GM12878 (cell line): ENCODE measurements around the gene TRAF3IP3. TPM values are rescaled to one million over a fixed set of nuclear protein-coding genes. Genes with fewer than 3 reads are reported as not detected.

ENCODE experiments used
- ATF2 ChIP-seq: IDR thresholded peaks from 2 replicates; pipeline ENCODE4 v1.6.1; 2012; ENCODE audit warnings: low read length, inconsistent platforms
- ATF7 ChIP-seq: fragments of 450-650 bp; IDR thresholded peaks from 2 replicates; pipeline ENCODE4 v1.6.1; 2016; ENCODE audit warnings: low read depth, mild to moderate bottlenecking
- CBFB ChIP-seq: IDR thresholded peaks from 2 replicates; pipeline ENCODE4 v1.6.1; 2016; ENCODE audit warnings: antibody characterized with exemption, low read depth
- ETV6 ChIP-seq, 2 experiments: fragments of 450-650 bp in 1 of 2; IDR thresholded peaks in 1 of 2; conservative IDR thresholded peaks in 1 of 2; 2 replicates each; pipeline ENCODE4 v1.6.1; 2014; ENCODE audit warnings: antibody characterized with exemption in 1 of 2, borderline replicate concordance in 1 of 2, low read depth in 1 of 2, mild to moderate bottlenecking in 1 of 2, moderate library complexity in 1 of 2
- JUND ChIP-seq: IDR thresholded peaks from 2 replicates; pipeline ENCODE4 v1.6.1; 2012; ENCODE audit warnings: low read depth, mild to moderate bottlenecking, low read length, improper control_type of control experiment, moderate library complexity
- MTA2 ChIP-seq: fragments of 450-650 bp; IDR thresholded peaks from 2 replicates; pipeline ENCODE4 v1.6.1; 2016; ENCODE audit warnings: low read depth, mild to moderate bottlenecking, moderate library complexity
- NFIC ChIP-seq: IDR thresholded peaks from 2 replicates; pipeline ENCODE4 v1.6.1; 2012; ENCODE audit warnings: low read depth, mild to moderate bottlenecking, inconsistent platforms, low read length, moderate library complexity
- NFYA ChIP-seq: IDR thresholded peaks from 2 replicates; pipeline ENCODE4 v1.6.1; 2011; ENCODE audit warnings: low read depth, mild to moderate bottlenecking, low read length, improper control_type of control experiment, borderline replicate concordance
- POLR2AphosphoS5 ChIP-seq: IDR thresholded peaks from 2 replicates; pipeline ENCODE4 v1.6.1; 2011; ENCODE audit warnings: mild to moderate bottlenecking, low read length, inconsistent platforms
- SIN3A ChIP-seq: IDR thresholded peaks from 2 replicates; pipeline ENCODE4 v1.6.1; 2012; ENCODE audit warnings: low read depth, low read length, improper control_type of control experiment
- SIX5 ChIP-seq: IDR thresholded peaks from 2 replicates; pipeline ENCODE4 v1.6.1; 2011; ENCODE audit warnings: mild to moderate bottlenecking, low read depth, low read length, moderate library complexity; ENCODE audit not compliant: severe bottlenecking
- SKIL ChIP-seq: fragments of 450-650 bp; IDR thresholded peaks from 2 replicates; pipeline ENCODE4 v1.6.1; 2017; ENCODE audit warnings: mild to moderate bottlenecking, low read depth, inconsistent platforms; ENCODE audit not compliant: poor library complexity, severe bottlenecking
- ZBED1 ChIP-seq: IDR thresholded peaks from 2 replicates; pipeline ENCODE4 v1.6.1; 2016; ENCODE audit warnings: borderline replicate concordance
- ZNF622 ChIP-seq: fragments of 450-650 bp; IDR thresholded peaks from 2 replicates; pipeline ENCODE4 v1.6.1; 2017; ENCODE audit warnings: mild to moderate bottlenecking, inconsistent platforms
- polyA plus RNA-seq, 11 experiments: library from polyadenylated mRNA; depleted of rRNA in 4 of 11; unstranded in 6 of 11; stranded (reverse) in 5 of 11; fragments of >200 nt; fragmentation: Nextera tagmentation in 4 of 11; fragmentation: Illumina TruSeq in 1 of 11; extraction: Ambion mirVana in 4 of 11; extraction: Trizol in 1 of 11; gene quantifications; 1 replicate in 1 of 11; 2 replicates in 10 of 11; pipeline versions ENCODE4 v1.2.1 to v1.2.3, GENCODE V29; 2011 to 2016; ENCODE audit warnings: inconsistent platforms in 2 of 11, missing spikeins in 2 of 11, low read depth in 1 of 11
- total RNA-seq, 4 experiments: library from RNA; depleted of rRNA in 3 of 4; stranded (reverse); fragments of >200 nt in 3 of 4; fragmentation: Illumina TruSeq in 1 of 4; extraction: Trizol in 1 of 4; gene quantifications; 2 replicates each; pipeline versions ENCODE4 v1.2.1 to v1.2.3, GENCODE V29; 2013 to 2021
- TF ChIP-seq, protein P1 (sequence below): IDR thresholded peaks from 2 replicates; pipeline ENCODE4 v1.6.1; 2012; ENCODE audit warnings: mild to moderate bottlenecking, low read depth, low read length
- TF ChIP-seq, protein P2 (sequence below): IDR thresholded peaks from 2 replicates; pipeline ENCODE4 v1.6.1; 2011; ENCODE audit warnings: borderline replicate concordance, low read depth, mild to moderate bottlenecking, moderate library complexity, low read length; ENCODE audit not compliant: insufficient read depth, poor library complexity, severe bottlenecking

TRAF3IP3 gene
- total and polyA plus RNA-seq, 10 of the 15 experiments (the other 5 are each of a cell fraction or from before 2014, with no cell fraction given): 61.6 to 121 (median 96.5) TPM

GRCh38 chr1:209751627-209752231 lies 4.1 kb upstream of the TRAF3IP3 start (continued):
- TF ChIP-seq, protein P1, sequence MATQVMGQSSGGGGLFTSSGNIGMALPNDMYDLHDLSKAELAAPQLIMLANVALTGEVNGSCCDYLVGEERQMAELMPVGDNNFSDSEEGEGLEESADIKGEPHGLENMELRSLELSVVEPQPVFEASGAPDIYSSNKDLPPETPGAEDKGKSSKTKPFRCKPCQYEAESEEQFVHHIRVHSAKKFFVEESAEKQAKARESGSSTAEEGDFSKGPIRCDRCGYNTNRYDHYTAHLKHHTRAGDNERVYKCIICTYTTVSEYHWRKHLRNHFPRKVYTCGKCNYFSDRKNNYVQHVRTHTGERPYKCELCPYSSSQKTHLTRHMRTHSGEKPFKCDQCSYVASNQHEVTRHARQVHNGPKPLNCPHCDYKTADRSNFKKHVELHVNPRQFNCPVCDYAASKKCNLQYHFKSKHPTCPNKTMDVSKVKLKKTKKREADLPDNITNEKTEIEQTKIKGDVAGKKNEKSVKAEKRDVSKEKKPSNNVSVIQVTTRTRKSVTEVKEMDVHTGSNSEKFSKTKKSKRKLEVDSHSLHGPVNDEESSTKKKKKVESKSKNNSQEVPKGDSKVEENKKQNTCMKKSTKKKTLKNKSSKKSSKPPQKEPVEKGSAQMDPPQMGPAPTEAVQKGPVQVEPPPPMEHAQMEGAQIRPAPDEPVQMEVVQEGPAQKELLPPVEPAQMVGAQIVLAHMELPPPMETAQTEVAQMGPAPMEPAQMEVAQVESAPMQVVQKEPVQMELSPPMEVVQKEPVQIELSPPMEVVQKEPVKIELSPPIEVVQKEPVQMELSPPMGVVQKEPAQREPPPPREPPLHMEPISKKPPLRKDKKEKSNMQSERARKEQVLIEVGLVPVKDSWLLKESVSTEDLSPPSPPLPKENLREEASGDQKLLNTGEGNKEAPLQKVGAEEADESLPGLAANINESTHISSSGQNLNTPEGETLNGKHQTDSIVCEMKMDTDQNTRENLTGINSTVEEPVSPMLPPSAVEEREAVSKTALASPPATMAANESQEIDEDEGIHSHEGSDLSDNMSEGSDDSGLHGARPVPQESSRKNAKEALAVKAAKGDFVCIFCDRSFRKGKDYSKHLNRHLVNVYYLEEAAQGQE: no peak
- peak; percentile 79 for TF ChIP-seq ATF7
- TF ChIP-seq ATF2: peak; percentile 95
- TF ChIP-seq SKIL: peak; percentile 77
- no peak for TF ChIP-seq POLR2AphosphoS5
- TF ChIP-seq SIN3A: peak; percentile 61; the same call in 1 of the 2 replicates
- peak; percentile 86 for TF ChIP-seq JUND
- peak; percentile 7 for TF ChIP-seq SIX5
- TF ChIP-seq CBFB: peak; percentile 31; the same call in 1 of the 2 replicates
- TF ChIP-seq, protein P2, sequence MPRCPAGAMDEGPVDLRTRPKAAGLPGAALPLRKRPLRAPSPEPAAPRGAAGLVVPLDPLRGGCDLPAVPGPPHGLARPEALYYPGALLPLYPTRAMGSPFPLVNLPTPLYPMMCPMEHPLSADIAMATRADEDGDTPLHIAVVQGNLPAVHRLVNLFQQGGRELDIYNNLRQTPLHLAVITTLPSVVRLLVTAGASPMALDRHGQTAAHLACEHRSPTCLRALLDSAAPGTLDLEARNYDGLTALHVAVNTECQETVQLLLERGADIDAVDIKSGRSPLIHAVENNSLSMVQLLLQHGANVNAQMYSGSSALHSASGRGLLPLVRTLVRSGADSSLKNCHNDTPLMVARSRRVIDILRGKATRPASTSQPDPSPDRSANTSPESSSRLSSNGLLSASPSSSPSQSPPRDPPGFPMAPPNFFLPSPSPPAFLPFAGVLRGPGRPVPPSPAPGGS: peak; percentile 58
- TF ChIP-seq ZBED1: peak; percentile 24; the same call in 1 of the 2 replicates
- TF ChIP-seq MTA2: peak; percentile 81
- TF ChIP-seq NFYA: no peak
- peak; percentile 98 for TF ChIP-seq NFIC
- peak in 1 of 2 experiments; percentile 94; a peak in 2 of 4 replicates for TF ChIP-seq ETV6 (conservative IDR thresholded peaks at IDR 0.05 in 1 of 2, IDR thresholded peaks at IDR 0.05 in 1 of 2; ENCODE audit: borderline replicate concordance in 1 of 2, low read depth in 1 of 2)
- TF ChIP-seq ZNF622: no peak
